OCI-LY1 (cell line): ENCODE measurements around the gene VPS26B.

ENCODE experiments used
- CTCF ChIP-seq: fragments of 200-600 bp; sonication (generic), shearing (Covaris generic); IDR thresholded peaks from 2 replicates; pipeline ENCODE4 v1.5.1; 2017; ENCODE audit warnings: mild to moderate bottlenecking, antibody characterized with exemption, low read length, moderate library complexity, mixed read lengths
- EZH2 ChIP-seq: fragments of 200-600 bp; sonication (generic), shearing (Covaris generic); IDR thresholded peaks from 2 replicates; pipeline ENCODE4 v1.8.0; 2017; ENCODE audit warnings: borderline replicate concordance, mixed run types, mild to moderate bottlenecking, antibody characterized with exemption, low read length, moderate library complexity, mixed read lengths

- TF ChIP-seq CTCF = no peak
- no peak for TF ChIP-seq EZH2
Measured at GRCh38 chr11:134257101-134257500, 32.6 kb downstream of the VPS26B start.
